LNCaP clone FGC (cell line): ENCODE measurements around the gene CNPY1.

ENCODE experiments used
- DNase-seq: peaks from one replicate; pipeline ENCODE4 v3.0.0-alpha.2; 2011; ENCODE audit warnings: low read depth
- H3K4me3 ChIP-seq: 2 replicates; pipeline ENCODE4 v1.5.1; 2011; ENCODE audit warnings: mild to moderate bottlenecking, low read depth, low read length, control low read depth
- TF ChIP-seq, protein P1 (sequence below): IDR thresholded peaks from 2 replicates; pipeline ENCODE4 v1.5.1; 2012; ENCODE audit warnings: mild to moderate bottlenecking; ENCODE audit not compliant: control insufficient read depth, insufficient read depth; ENCODE audit errors: extremely low read depth

CNPY1 gene

DNA sequence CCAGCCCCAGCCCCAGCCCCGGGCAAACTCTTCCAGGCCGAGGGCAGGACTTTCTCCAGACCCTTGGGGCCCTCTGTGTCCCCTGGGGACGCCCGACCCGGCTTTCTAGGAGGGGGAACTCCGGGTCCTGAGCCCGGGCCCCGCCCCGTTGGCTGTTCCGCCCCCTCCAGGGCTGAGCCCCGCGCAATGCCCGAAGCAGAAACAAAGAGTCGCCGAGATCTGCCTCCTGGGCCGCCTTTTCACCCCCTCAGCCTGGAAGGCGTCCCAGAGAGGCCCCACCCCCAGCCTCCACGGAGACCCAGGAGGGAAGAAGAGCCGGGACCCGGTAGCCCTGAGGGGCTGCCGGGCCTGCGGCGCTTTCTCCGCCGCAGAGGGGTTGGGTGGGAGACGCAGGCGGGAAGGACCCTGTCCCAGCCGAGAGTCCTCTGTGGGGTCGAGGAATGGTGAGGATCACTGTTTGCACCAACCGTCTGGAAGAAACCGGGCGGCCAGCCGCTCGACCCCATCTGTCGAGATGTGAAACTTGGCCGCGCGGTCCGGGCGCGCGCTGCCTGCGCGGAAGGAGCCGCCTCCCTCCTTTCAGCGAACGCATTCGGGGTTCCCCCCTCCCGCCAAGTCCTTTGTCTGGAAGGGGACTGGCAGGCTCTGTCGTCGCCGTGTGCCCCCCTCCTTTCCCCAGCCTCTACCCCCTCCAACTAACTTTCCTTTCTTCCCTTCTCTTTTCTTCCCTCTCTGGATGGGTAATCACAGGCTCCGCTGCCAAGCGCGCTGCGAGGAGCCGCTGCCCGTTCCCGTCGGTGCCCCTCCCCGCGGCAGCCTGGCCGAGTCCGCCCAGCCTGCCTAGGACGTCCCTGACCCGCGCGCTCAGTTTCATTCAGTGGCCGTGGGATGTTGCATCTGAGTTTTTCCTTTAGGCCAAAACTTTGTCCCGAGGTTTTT is 78.2 kb downstream of the CNPY1 start:
- TF ChIP-seq, protein P1, sequence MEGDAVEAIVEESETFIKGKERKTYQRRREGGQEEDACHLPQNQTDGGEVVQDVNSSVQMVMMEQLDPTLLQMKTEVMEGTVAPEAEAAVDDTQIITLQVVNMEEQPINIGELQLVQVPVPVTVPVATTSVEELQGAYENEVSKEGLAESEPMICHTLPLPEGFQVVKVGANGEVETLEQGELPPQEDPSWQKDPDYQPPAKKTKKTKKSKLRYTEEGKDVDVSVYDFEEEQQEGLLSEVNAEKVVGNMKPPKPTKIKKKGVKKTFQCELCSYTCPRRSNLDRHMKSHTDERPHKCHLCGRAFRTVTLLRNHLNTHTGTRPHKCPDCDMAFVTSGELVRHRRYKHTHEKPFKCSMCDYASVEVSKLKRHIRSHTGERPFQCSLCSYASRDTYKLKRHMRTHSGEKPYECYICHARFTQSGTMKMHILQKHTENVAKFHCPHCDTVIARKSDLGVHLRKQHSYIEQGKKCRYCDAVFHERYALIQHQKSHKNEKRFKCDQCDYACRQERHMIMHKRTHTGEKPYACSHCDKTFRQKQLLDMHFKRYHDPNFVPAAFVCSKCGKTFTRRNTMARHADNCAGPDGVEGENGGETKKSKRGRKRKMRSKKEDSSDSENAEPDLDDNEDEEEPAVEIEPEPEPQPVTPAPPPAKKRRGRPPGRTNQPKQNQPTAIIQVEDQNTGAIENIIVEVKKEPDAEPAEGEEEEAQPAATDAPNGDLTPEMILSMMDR: no peak
- DNase-seq: no peak
- 0 out of 2 replicates have a peak overlapping the region, but pooled peaks have one; percentile 7 for H3K4me3 ChIP-seq

DNA sequence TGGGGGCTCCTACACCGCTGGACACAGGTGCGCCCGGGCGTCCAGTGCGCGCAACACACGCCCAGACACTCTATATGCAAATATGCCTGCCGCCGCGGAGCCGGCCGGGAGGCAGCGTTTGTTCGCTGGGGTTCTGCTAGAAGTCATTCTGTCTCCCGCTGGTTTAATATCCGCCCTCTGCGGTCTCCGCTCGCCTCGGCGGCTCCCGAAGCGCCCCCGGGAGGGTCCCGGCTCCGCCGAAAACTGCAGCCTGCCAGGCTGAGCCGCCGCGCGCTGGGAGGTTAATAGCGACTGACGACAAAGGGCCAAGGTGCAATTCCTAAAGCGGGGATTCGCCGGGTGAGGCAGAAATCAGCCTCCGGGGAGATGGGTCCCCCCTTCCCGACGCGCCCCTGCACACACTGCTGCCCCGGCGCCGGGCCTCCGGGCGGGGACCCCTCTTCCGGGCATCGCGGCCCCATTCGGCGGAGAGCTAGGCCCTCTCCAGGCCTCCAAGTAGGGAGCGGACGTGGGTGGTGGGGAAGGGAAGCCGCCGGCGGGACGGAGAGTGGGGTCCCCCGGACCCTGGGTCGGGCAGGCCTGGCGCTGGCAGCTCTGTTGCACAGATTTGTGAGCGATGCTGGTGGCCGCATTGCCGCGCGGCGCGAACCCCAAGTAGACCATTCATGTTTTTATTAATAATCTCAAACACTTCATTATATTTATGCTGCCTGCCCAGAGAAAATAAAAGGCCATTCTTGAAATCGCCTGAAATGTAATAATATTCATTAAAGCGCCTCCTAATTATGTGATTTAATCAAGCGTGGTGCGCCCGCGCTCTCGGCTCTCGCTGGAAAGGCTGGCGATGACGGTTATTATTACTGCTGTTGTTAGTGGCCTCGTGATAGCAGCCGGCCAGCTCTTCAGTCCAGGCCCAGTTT is 79.3 kb downstream of the CNPY1 start:
- TF ChIP-seq, protein P1: no peak
- DNase-seq: no peak
- no peak overlapping the region for H3K4me3 ChIP-seq

DNA sequence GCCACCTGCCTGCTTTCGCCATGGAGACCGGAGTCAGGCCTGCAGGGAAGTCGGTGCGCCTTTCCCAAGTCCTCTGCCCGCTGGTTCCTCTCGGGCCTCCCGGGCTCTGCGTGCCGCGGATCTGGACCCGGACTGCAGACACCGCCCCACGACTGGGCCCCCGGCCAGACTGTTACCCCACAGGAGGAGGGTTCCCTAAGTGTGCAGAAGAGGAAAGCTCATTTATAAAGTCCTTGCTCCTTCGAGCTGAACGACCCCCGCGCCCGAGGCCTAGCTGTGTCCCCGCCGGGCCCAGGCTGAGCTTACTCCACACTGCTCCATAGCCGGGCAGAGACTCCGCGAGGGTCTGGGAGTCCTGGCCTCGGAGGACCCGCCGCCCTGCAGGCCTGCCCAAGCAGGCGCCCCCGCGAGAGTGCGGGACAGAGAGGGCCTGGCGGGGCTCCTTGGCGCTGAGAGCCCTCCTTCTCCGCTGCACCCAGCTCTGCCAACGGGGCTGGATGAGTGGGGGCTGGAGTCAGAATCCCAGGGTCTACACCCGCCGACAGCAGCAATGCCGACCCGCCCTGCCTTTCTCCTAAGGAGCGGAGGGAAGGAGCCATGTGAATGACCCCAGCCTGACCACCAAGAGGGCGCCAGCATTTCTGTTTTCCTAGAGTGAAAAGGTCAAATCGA is 80.1 kb downstream of the CNPY1 start:
- no peak for DNase-seq
- no peak overlapping the region for H3K4me3 ChIP-seq
- TF ChIP-seq, protein P1: no peak

DNA sequence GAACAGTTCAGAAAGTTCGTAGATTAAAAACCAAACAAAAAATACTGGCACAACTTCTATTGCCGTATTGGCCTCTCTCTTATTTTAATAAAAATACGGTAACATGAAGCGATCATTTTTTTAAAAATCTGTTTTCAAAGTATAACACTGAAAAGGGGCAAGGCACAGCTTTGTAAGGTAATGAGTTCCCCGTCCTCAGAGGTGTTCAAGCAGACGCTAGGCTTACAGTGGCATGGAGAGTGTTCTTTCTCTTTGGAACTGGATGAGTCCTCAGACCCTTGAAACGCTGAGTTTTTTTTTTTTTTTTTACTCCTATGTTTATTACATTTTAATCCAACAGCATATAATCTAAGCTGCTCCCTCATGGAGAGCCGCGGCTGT is 80.6 kb downstream of the CNPY1 start:
- no peak overlapping the region for H3K4me3 ChIP-seq
- DNase-seq: no peak
- TF ChIP-seq, protein P1: no peak

DNA sequence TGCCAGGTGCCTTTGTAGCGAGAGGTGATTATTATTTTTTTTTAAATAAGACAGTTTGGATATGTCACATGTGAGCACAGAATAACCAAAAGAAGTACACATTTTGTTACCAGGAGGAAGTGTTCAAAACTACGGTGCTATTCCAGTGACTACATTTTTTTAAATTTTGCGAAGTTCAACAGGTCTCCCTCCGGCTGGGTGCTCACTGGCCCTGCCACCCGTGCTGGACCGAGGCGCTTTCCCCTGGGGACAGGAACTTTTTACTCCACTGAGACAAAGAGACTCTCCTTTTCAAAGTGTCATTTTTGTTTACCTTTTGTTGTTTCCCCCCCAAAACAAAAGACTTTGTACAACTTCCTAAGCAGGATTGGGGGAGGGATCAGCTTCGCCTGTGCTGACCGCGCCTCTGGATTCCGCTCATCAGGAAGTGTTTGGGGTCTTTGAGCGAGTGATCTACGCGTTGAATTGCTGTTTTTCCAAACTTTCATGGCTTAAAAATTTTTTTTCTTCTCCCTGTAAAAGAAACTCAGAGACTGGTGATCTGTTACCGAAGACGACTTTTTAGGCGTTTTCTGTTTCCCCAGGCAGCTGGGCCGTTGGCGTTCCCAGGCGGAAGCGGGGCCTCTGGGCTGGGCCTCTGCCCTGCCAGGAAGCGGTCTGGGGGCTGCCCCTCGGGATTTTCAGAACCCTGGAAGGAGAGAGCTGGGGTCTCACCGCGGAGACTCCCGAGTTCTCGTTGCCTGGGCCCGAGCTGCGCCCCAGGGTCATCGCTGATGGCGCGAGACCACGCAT is 81.2 kb downstream of the CNPY1 start:
- TF ChIP-seq, protein P1: no peak
- DNase-seq: no peak
- no peak overlapping the region for H3K4me3 ChIP-seq

DNA sequence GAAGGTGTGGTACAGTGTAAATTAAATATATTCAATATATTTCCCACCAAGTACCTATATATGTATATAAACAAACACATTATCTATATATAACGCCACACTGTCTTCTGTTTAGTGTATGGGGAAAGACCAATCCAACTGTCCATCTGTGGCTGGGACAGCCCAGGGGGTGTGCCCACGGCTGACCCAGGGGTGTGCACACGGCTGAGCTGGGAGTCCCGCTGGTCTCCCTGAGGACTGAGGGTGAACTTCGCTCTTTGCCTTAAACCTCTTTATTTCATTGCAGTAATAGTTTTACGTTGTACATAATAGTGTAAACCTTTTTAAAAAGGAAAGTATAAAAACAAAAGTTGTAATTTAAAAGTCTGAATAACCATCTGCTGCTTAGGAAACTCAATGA is 82.2 kb downstream of the CNPY1 start:
- no peak for DNase-seq
- TF ChIP-seq, protein P1: no peak
- no peak overlapping the region for H3K4me3 ChIP-seq
